GM12891 (cell line): ENCODE measurements around the gene SWAP70.

Source experiments
- POLR2A ChIP-seq: IDR thresholded peaks from 2 replicates; pipeline ENCODE4 v1.6.1; 2011; ENCODE audit warnings: low read depth, low read length, control low read depth
- POLR2AphosphoS5 ChIP-seq: IDR thresholded peaks from 2 replicates; pipeline ENCODE4 v1.6.1; 2011; ENCODE audit warnings: low read depth, low read length, control low read depth
- TAF1 ChIP-seq: IDR thresholded peaks from 2 replicates; pipeline ENCODE4 v1.6.1; 2011; ENCODE audit warnings: low read depth, low read length, control low read depth

GRCh38 chr11:9774591-9775397, 110.9 kb downstream of the SWAP70 start:
- TF ChIP-seq POLR2A (no peak), POLR2AphosphoS5 (no peak), TAF1 (no peak)
